Measurements from ENCODE around the gene CEP19.

DNA sequence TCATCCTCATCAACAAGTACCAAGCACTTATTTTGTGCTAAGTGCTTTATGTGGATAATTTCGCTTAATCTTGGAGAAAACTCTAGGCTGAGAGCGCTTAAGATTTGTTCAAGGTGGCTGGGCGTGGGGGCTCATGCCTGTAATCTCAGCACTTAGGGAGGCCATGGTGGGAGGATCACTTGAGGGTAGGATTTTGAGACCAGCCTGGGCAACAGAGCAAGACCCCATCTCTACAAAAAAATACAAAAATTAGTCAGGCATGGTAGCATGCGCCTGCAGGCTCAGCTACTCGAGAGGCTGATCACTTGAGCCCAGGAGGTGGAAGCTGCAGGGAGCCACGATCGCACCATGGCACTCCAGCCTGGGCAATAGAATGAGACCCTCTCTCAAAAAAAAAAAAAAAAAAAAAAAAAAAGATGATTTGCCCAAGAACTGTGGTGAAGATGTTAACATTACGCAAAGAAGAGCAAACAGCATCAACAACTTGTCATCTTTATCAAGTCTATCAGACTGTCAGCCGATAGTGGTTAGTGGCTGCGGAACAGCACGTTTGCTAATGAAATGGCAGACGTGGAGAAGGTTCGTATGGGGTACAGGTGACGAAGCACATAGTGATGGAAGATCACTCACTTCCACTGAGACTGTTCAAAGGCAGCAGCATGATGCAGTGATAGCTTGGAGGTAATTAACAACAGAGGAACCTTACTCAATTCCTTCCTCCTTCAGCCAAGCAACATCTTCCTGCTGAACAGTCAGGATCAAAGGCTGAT, 44.8 kb downstream of the CEP19 start:
- TF ChIP-seq CTCF (IDR thresholded peaks at IDR 0.05 in 4 of 5, conservative IDR thresholded peaks at IDR 0.05 in 1 of 5) (no peak), POLR2A (IDR thresholded peaks at IDR 0.05) (no peak)

Data from gastrocnemius medialis (tissue), 4 donors.